A549 (cell line): ENCODE results near the gene ARHGAP26. TPM values are rescaled to one million over a fixed set of nuclear protein-coding genes. Genes with fewer than 3 reads are reported as not detected.

Experiments used
- ATAC-seq, 2 experiments: fragments of 200-7000 bp in 1 of 2; fragments of >200 bp in 1 of 2; cut with Nextera tagmentation in 1 of 2; cut with Tn5 transposase in 1 of 2; 3 replicates each; pipeline versions ENCODE4 v1.8.0 to v1.9.1; 2018 to 2020; ENCODE audit warnings: mild to moderate bottlenecking in 1 of 2, moderate library complexity in 1 of 2
- CTCF ChIA-PET: fragments of 300-600 bp; sonication (Branson Sonifier 250); formaldehyde crosslinking; extraction: SDS; loops from one replicate; lab custom pipeline; 2021; ENCODE audit warnings: antibody characterized with exemption, inconsistent platforms; lab: Yijun Ruan, JAX
- POLR2A ChIA-PET: fragments of 350-600 bp; formaldehyde crosslinking; extraction: SDS; loops from one replicate; lab custom pipeline; 2021; ENCODE audit warnings: antibody characterized with exemption, inconsistent platforms; lab: Yijun Ruan, JAX
- DNase-seq, 2 experiments: peaks; one replicate each; pipeline versions ENCODE4 v3.0.0 to v3.0.0-alpha.2; 2011 to 2016; ENCODE audit warnings: low read depth in 1 of 2, low spot score in 1 of 2
- FAIRE-seq: peaks from 2 replicates; lab custom pipeline; 2011; peaks lifted over from hg19 to GRCh38; lab: Jason Lieb, UNC
- H3K27ac ChIP-seq, 2 experiments: fragments of >200 bp; sonication (Bioruptor Twin); formaldehyde crosslinking; 3 replicates each; pipeline ENCODE4 v1.5.1; 2016 to 2017
- H3K4me1 ChIP-seq: fragments of >200 bp; sonication (Bioruptor Twin); formaldehyde crosslinking; 3 replicates; pipeline ENCODE4 v1.6.1; 2016
- H3K4me2 ChIP-seq: fragments of >200 bp; sonication (Bioruptor Twin); formaldehyde crosslinking; 3 replicates; pipeline ENCODE4 v1.6.1; 2016
- H3K4me3 ChIP-seq: fragments of >200 bp; sonication (Bioruptor Twin); formaldehyde crosslinking; 3 replicates; pipeline ENCODE4 v1.5.1; 2016
- H3K9me3 ChIP-seq: fragments of >200 bp; sonication (Bioruptor Twin); formaldehyde crosslinking; 3 replicates; pipeline ENCODE4 v1.6.1; 2016
- ATOH8 ChIP-seq: fragments of 250-450 bp; sonication (Bioruptor Pico); IDR thresholded peaks from 2 replicates; pipeline ENCODE4 v1.5.0; 2020; ENCODE audit warnings: low read depth, mild to moderate bottlenecking, moderate library complexity
- BHLHE40 ChIP-seq: IDR thresholded peaks from 2 replicates; pipeline ENCODE4 v1.6.1; 2012; ENCODE audit warnings: low read depth, low read length, inconsistent platforms
- CBX8 ChIP-seq: fragments of 200-600 bp; sonication (generic); IDR thresholded peaks from 2 replicates; pipeline ENCODE4 v1.6.1; 2016
- CEBPB ChIP-seq, 2 experiments: fragments of >200 bp in 1 of 2; sonication (Bioruptor Twin) in 1 of 2; formaldehyde crosslinking in 1 of 2; IDR thresholded peaks; 2 replicates each; pipeline ENCODE4 v1.6.1; 2012 to 2016
- CHD2 ChIP-seq: fragments of 150-350 bp; IDR thresholded peaks from 2 replicates; pipeline ENCODE4 v1.6.1; 2014; ENCODE audit warnings: low read length; ENCODE audit not compliant: partially characterized antibody
- CTCF ChIP-seq: fragments of >200 bp; sonication (Bioruptor Twin); formaldehyde crosslinking; IDR thresholded peaks from 3 replicates; pipeline ENCODE4 v1.5.1; 2016
- E2F6 ChIP-seq: IDR thresholded peaks from 2 replicates; pipeline ENCODE4 v1.6.1; 2012; ENCODE audit warnings: low read depth, borderline replicate concordance
- ELK1 ChIP-seq: fragments of 150-350 bp; IDR thresholded peaks from 2 replicates; pipeline ENCODE4 v1.6.1; 2014; ENCODE audit warnings: low read depth, mild to moderate bottlenecking, low read length
- EP300 ChIP-seq, 2 experiments: fragments of >200 bp; sonication (Bioruptor Twin); formaldehyde crosslinking; IDR thresholded peaks; 2 replicates in 1 of 2; 3 replicates in 1 of 2; pipeline ENCODE4 v1.6.1; 2016 to 2017
- ESRRA ChIP-seq: fragments of 150-350 bp; IDR thresholded peaks from 2 replicates; pipeline ENCODE4 v1.6.1; 2014; ENCODE audit warnings: mild to moderate bottlenecking, low read length, borderline replicate concordance
- FOSB ChIP-seq: fragments of 250-450 bp; sonication (Bioruptor Pico); IDR thresholded peaks from 2 replicates; pipeline ENCODE4 v1.5.0; 2020; ENCODE audit warnings: mild to moderate bottlenecking, moderate library complexity
- FOSL2 ChIP-seq, 2 experiments: fragments of 450-650 bp in 1 of 2; fragments of >200 bp in 1 of 2; sonication (Bioruptor Twin) in 1 of 2; formaldehyde crosslinking; IDR thresholded peaks; 2 replicates each; pipeline versions ENCODE4 v1.5.0 to v1.6.1; 2016 to 2020; ENCODE audit warnings: mild to moderate bottlenecking in 1 of 2, moderate library complexity in 1 of 2
- HDAC2 ChIP-seq: fragments of 200-600 bp; sonication (generic); IDR thresholded peaks from 2 replicates; pipeline ENCODE4 v1.6.1; 2016
- HES2 ChIP-seq: fragments of >200 bp; sonication (Bioruptor Twin); formaldehyde crosslinking; IDR thresholded peaks from 2 replicates; pipeline ENCODE4 v1.6.1; 2016
- HOXB5 ChIP-seq: fragments of 250-450 bp; sonication (Bioruptor Pico); IDR thresholded peaks from 2 replicates; pipeline ENCODE4 v1.5.0; 2020; ENCODE audit warnings: mild to moderate bottlenecking, moderate library complexity
- MAFK ChIP-seq: fragments of 450-650 bp; IDR thresholded peaks from 2 replicates; pipeline ENCODE4 v1.6.1; 2014; ENCODE audit not compliant: partially characterized antibody
- MAZ ChIP-seq: fragments of 150-350 bp; IDR thresholded peaks from 2 replicates; pipeline ENCODE4 v1.6.1; 2014; ENCODE audit warnings: antibody characterized with exemption, low read depth, low read length, borderline replicate concordance
- MYC ChIP-seq: IDR thresholded peaks from 2 replicates; pipeline ENCODE4 v1.6.1; 2012; ENCODE audit warnings: mild to moderate bottlenecking, inconsistent platforms, low read length, improper control_type of control experiment, borderline replicate concordance
- NR3C1 ChIP-seq: fragments of >200 bp; sonication (Bioruptor Twin); formaldehyde crosslinking; IDR thresholded peaks from 3 replicates; pipeline ENCODE4 v1.6.1; 2017
- POLR2A ChIP-seq: IDR thresholded peaks from 2 replicates; pipeline ENCODE4 v1.6.1; 2012; ENCODE audit warnings: mild to moderate bottlenecking, low read length
- POLR2AphosphoS2 ChIP-seq: conservative IDR thresholded peaks from 2 replicates; pipeline ENCODE4 v1.6.1; 2012; ENCODE audit warnings: low read length, improper control_type of control experiment, inconsistent platforms
- RARB ChIP-seq: fragments of 250-450 bp; sonication (Bioruptor Pico); IDR thresholded peaks from 2 replicates; pipeline ENCODE4 v1.8.0; 2021; ENCODE audit warnings: mild to moderate bottlenecking, moderate library complexity
- RFX5 ChIP-seq: fragments of 450-650 bp; IDR thresholded peaks from 2 replicates; pipeline ENCODE4 v1.7.1; 2014; ENCODE audit warnings: antibody characterized with exemption, mild to moderate bottlenecking, moderate library complexity
- RNF2 ChIP-seq: fragments of 200-600 bp; sonication (generic); IDR thresholded peaks from 2 replicates; pipeline ENCODE4 v1.6.1; 2016; ENCODE audit warnings: low read depth, mild to moderate bottlenecking, antibody characterized with exemption, moderate library complexity, borderline replicate concordance
- SMC3 ChIP-seq: fragments of >200 bp; sonication (Bioruptor Twin); formaldehyde crosslinking; IDR thresholded peaks from 3 replicates; pipeline ENCODE4 v1.6.1; 2018; ENCODE audit warnings: inconsistent platforms
- TFCP2L1 ChIP-seq: fragments of 250-450 bp; sonication (Bioruptor Pico); IDR thresholded peaks from 2 replicates; pipeline ENCODE4 v1.5.0; 2021; ENCODE audit warnings: mild to moderate bottlenecking
- USF2 ChIP-seq: fragments of 450-650 bp; IDR thresholded peaks from 2 replicates; pipeline ENCODE4 v1.6.1; 2014; ENCODE audit warnings: antibody characterized with exemption
- ZC3H11A ChIP-seq: fragments of 450-650 bp; IDR thresholded peaks from 2 replicates; pipeline ENCODE4 v1.6.1; 2014; ENCODE audit warnings: antibody characterized with exemption, mild to moderate bottlenecking
- ZFP36 ChIP-seq: fragments of 450-650 bp; IDR thresholded peaks from 2 replicates; pipeline ENCODE4 v1.6.1; 2014; ENCODE audit warnings: borderline replicate concordance; ENCODE audit not compliant: partially characterized antibody
- WGBS: methylation state at CpG from one replicate; pipeline ENCODE4 v1.1.6; 2017; ENCODE audit errors: missing lambda C conversion rate; 5-methylcytosine and 5-hydroxymethylcytosine counted together
- polyA plus RNA-seq, 4 experiments: library from polyadenylated mRNA; depleted of rRNA in 3 of 4; stranded (reverse); fragments of >200 nt; fragmentation: RNase III in 1 of 4; extraction: RNeasy Plus Mini Kit Qiagen cat#74134 plus additional on column Dnase treatment in 1 of 4; gene quantifications; 2 replicates in 3 of 4; 3 replicates in 1 of 4; pipeline ENCODE4 v1.2.3, GENCODE V29; 2011 to 2017

Gene ARHGAP26
- polyA plus RNA-seq, 2 of the 4 experiments (the other 2 are of a cell fraction) = 6.6 to 19.1 TPM

GRCh38 chr5:143245929-143246561, 475.9 kb downstream of the ARHGAP26 start (continued):
- TF ChIP-seq USF2 (no peak), RFX5 (no peak), ESRRA (no peak), E2F6 (peak; percentile 49; the same call in 1 of the 2 replicates), HDAC2 (no peak)

GRCh38 chr5:143247134-143247815, 477.1 kb downstream of the ARHGAP26 start:
- Histone ChIP-seq H3K27ac (peak overlapping the region; percentile 88 to 92), H3K9me3 (no peaks in the 10 kb centered on the region), H3K4me1 (peaks cover 63% of the 10 kb centered on the region), H3K4me2 (no peak overlapping the region; the same call in 2 of the 3 replicates), H3K4me3 (no peak overlapping the region)
- ChIA-PET POLR2A (no interaction called here), CTCF (interaction anchor here (0.6 kb wide), 1 partner anchor 232 kb away, joined by 3 read pairs; no protein-coding TSS in a partner anchor)
- TF ChIP-seq HES2 = no peak
- TF ChIP-seq BHLHE40 = no peak
- TF ChIP-seq TFCP2L1 (CRISPR knock-in tag) = no peak
- no peak for TF ChIP-seq CEBPB (IDR thresholded peaks at IDR 0.05)
- TF ChIP-seq ELK1 = no peak
- TF ChIP-seq FOSL2 (IDR thresholded peaks at IDR 0.05) = no peak
- TF ChIP-seq FOSL2 (CRISPR knock-in tag; IDR thresholded peaks at IDR 0.05) = no peak
- TF ChIP-seq SMC3 = no peak
- no peak for TF ChIP-seq CBX8
- no peak for TF ChIP-seq ATOH8 (CRISPR knock-in tag)
- no peak for TF ChIP-seq HOXB5 (CRISPR knock-in tag)
- no peak for TF ChIP-seq MAZ
- no peak for TF ChIP-seq EP300 (IDR thresholded peaks at IDR 0.05)
- TF ChIP-seq POLR2A = no peak
- TF ChIP-seq CHD2 = no peak
- TF ChIP-seq MAFK = no peak
- TF ChIP-seq NR3C1 = no peak
- DNase-seq (no peak), FAIRE-seq (no peak), ATAC-seq (no peak)
- 96% methylated on average over 1 of the region's 1 CpG for WGBS

GRCh38 chr5:143248391-143248790, 478.2 kb downstream of the ARHGAP26 start:
- DNase-seq = no peak
- ATAC-seq = no peak
- POLR2A ChIA-PET = no interaction called here
- Histone ChIP-seq H3K4me2 (peak overlapping the region; percentile 39; the same call in 2 of the 3 replicates), H3K9me3 (no peaks in the 10 kb centered on the region), H3K4me3 (no peak overlapping the region), H3K4me1 (peaks cover 52% of the 10 kb centered on the region), H3K27ac (peak overlapping the region; percentile 69 to 92)
- 91% methylated on average over 3 of the region's 3 CpGs for WGBS
- CTCF ChIA-PET = interaction anchor here (0.9 kb wide), 1 partner anchor 11 kb away, joined by 3 read pairs; no protein-coding TSS in a partner anchor
- FAIRE-seq = no peak
- no peak for TF ChIP-seq RARB
- TF ChIP-seq NR3C1 = no peak
- TF ChIP-seq SMC3 = no peak
- TF ChIP-seq FOSB (CRISPR knock-in tag) = no peak
- no peak for TF ChIP-seq RNF2
- TF ChIP-seq FOSL2 (IDR thresholded peaks at IDR 0.05) = no peak
- TF ChIP-seq FOSL2 (CRISPR knock-in tag; IDR thresholded peaks at IDR 0.05) = no peak
- TF ChIP-seq MYC = no peak
- no peak for TF ChIP-seq RFX5
- no peak for TF ChIP-seq ZC3H11A
- TF ChIP-seq E2F6 = no peak
- no peak for TF ChIP-seq HOXB5 (CRISPR knock-in tag)
- TF ChIP-seq POLR2AphosphoS2 = no peak
- no peak for TF ChIP-seq CTCF
- TF ChIP-seq ZFP36 = no peak
